HL-60 (cell line): ENCODE results near the gene CDKN2AIPNL.

Experiments used
- DNase-seq, 2 experiments: peaks; one replicate each; pipeline ENCODE4 v3.0.0-alpha.2; 2010 to 2020; ENCODE audit warnings: low read depth in 1 of 2, low spot score in 1 of 2
- H3K27ac ChIP-seq: fragments of 250-450 bp; sonication (Bioruptor Pico); replicated peaks from 2 replicates; pipeline ENCODE4 v1.5.1; 2020; ENCODE audit warnings: mild to moderate bottlenecking, moderate library complexity
- H3K27me3 ChIP-seq: fragments of 250-450 bp; sonication (Bioruptor Pico); 2 replicates; pipeline ENCODE4 v1.5.1; 2021; ENCODE audit warnings: mild to moderate bottlenecking, moderate library complexity; ENCODE audit not compliant: insufficient read depth, poor library complexity, severe bottlenecking
- H3K4me3 ChIP-seq: replicated peaks from 2 replicates; pipeline ENCODE4 v1.5.1; 2011; ENCODE audit warnings: mild to moderate bottlenecking, control low read depth, low read length; ENCODE audit not compliant: insufficient read depth
- GABPA ChIP-seq: IDR thresholded peaks from 2 replicates; pipeline ENCODE4 v1.6.1; 2012; ENCODE audit warnings: low read depth
- POLR2AphosphoS5 ChIP-seq: IDR thresholded peaks from 2 replicates; pipeline ENCODE4 v1.6.1; 2012; ENCODE audit warnings: low read depth
- SPI1 ChIP-seq: IDR thresholded peaks from 2 replicates; pipeline ENCODE4 v1.6.1; 2012; ENCODE audit warnings: low read depth, mild to moderate bottlenecking, borderline replicate concordance
- TF ChIP-seq, protein P1 (sequence below): IDR thresholded peaks from one replicate; pipeline ENCODE4 v1.5.1; 2011; ENCODE audit warnings: low read length, control low read depth, inconsistent platforms; ENCODE audit not compliant: insufficient read depth
- TF ChIP-seq, protein P2 (sequence below): IDR thresholded peaks from 2 replicates; pipeline ENCODE4 v1.6.1; 2012; ENCODE audit warnings: low read depth; ENCODE audit not compliant: insufficient replicate concordance

Gene CDKN2AIPNL

DNA sequence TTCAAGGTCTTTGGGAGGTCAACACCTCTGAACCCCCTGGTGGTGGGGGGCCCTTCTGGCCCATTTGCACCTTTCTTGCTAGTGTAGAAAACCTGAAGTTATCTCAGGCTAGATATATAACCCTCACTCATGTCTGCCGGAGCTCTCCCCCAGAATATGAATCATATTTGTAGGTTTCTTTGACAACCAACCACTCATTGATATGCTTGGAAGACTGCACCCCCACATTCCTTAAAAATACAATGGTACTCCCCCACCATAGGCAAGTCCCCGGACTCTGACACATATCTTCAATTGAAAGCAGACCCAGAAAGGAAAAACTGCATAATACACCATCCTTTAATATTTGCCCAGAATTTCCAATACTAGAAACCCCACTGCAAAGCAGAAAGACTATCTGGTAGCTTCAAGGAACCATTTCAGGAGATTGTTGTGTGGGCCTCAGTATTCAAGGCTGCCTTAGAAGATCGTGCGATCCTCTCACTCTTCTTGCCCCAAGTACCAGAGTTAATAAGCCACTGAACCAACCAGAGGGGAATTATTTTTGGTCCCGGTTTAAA is 41.3 kb downstream of the CDKN2AIPNL start:
- peak overlapping the region; percentile 99 for H3K27ac ChIP-seq
- TF ChIP-seq, protein P1, sequence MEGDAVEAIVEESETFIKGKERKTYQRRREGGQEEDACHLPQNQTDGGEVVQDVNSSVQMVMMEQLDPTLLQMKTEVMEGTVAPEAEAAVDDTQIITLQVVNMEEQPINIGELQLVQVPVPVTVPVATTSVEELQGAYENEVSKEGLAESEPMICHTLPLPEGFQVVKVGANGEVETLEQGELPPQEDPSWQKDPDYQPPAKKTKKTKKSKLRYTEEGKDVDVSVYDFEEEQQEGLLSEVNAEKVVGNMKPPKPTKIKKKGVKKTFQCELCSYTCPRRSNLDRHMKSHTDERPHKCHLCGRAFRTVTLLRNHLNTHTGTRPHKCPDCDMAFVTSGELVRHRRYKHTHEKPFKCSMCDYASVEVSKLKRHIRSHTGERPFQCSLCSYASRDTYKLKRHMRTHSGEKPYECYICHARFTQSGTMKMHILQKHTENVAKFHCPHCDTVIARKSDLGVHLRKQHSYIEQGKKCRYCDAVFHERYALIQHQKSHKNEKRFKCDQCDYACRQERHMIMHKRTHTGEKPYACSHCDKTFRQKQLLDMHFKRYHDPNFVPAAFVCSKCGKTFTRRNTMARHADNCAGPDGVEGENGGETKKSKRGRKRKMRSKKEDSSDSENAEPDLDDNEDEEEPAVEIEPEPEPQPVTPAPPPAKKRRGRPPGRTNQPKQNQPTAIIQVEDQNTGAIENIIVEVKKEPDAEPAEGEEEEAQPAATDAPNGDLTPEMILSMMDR, result no peak
- TF ChIP-seq GABPA, result no peak
- TF ChIP-seq, protein P2, sequence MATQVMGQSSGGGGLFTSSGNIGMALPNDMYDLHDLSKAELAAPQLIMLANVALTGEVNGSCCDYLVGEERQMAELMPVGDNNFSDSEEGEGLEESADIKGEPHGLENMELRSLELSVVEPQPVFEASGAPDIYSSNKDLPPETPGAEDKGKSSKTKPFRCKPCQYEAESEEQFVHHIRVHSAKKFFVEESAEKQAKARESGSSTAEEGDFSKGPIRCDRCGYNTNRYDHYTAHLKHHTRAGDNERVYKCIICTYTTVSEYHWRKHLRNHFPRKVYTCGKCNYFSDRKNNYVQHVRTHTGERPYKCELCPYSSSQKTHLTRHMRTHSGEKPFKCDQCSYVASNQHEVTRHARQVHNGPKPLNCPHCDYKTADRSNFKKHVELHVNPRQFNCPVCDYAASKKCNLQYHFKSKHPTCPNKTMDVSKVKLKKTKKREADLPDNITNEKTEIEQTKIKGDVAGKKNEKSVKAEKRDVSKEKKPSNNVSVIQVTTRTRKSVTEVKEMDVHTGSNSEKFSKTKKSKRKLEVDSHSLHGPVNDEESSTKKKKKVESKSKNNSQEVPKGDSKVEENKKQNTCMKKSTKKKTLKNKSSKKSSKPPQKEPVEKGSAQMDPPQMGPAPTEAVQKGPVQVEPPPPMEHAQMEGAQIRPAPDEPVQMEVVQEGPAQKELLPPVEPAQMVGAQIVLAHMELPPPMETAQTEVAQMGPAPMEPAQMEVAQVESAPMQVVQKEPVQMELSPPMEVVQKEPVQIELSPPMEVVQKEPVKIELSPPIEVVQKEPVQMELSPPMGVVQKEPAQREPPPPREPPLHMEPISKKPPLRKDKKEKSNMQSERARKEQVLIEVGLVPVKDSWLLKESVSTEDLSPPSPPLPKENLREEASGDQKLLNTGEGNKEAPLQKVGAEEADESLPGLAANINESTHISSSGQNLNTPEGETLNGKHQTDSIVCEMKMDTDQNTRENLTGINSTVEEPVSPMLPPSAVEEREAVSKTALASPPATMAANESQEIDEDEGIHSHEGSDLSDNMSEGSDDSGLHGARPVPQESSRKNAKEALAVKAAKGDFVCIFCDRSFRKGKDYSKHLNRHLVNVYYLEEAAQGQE, result no peak
- no peak for TF ChIP-seq POLR2AphosphoS5
- no peak for TF ChIP-seq SPI1

DNA sequence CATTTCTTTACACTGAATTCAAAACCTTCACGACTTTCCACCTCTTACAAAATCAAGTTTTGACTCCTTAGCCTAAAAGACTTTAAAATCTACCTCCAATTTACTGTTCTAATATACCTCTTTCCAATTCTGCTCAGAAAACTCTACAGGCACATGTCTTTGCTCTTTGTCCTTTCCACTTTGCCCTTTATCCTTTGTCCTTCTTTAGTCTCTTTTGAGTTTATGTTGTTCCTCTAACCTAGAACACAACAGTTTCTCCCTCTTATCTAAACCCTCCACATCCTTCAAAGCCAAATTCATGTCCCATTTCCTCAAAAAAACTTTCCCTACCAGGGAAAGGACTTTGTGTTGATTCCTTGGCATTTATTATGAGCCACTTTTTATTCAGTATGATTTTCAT is 46.1 kb downstream of the CDKN2AIPNL start:
- DNase-seq, result no peak
- Histone ChIP-seq H3K27ac (no peak overlapping the region), H3K4me3 (no peak overlapping the region), H3K27me3 (no peaks in the 10 kb centered on the region)
- TF ChIP-seq, protein P2, result no peak
- TF ChIP-seq, protein P1, result no peak
- no peak for TF ChIP-seq SPI1
- no peak for TF ChIP-seq POLR2AphosphoS5

More for the DNA sequence above, 41.3 kb downstream of the CDKN2AIPNL start:
- H3K4me3 ChIP-seq, result peak overlapping the region; percentile 34
- no peak for DNase-seq
- no peaks in the 10 kb centered on the region for H3K27me3 ChIP-seq

DNA sequence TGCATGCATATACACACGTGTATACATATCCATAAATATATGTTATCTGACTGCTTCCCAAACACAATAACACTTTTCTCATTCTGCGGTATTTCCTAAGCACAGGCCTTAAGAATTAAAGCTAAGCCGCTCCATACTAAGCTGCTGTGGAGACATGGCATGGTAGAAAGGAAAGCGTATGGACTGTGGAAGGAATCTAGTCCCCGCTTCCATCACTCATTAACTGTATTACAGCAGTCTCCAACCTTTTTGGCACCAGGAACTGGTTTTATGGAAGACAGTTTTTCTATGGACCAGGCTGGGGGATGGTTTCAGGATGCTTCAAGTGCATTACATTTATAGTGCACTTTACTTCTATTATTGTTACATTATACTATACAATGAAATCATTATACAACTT is 56.0 kb downstream of the CDKN2AIPNL start:
- no peak for TF ChIP-seq GABPA
- TF ChIP-seq, protein P2, result no peak
- TF ChIP-seq, protein P1, result no peak
- TF ChIP-seq POLR2AphosphoS5, result no peak
- no peak for TF ChIP-seq SPI1
- Histone ChIP-seq H3K27me3 (no peaks in the 10 kb centered on the region), H3K4me3 (no peak overlapping the region), H3K27ac (no peak overlapping the region)
- no peak for DNase-seq
